HS-5 (cell line): ENCODE data around the gene FAM32A.

Source experiments
- DNase-seq: peaks from one replicate; pipeline ENCODE4 v3.0.0-alpha.2; 2012; ENCODE audit warnings: low read depth

The FAM32A gene

GRCh38 chr19:16202320-16203255 lies 17.4 kb downstream of the FAM32A start:
- DNase-seq = no peak

DNA sequence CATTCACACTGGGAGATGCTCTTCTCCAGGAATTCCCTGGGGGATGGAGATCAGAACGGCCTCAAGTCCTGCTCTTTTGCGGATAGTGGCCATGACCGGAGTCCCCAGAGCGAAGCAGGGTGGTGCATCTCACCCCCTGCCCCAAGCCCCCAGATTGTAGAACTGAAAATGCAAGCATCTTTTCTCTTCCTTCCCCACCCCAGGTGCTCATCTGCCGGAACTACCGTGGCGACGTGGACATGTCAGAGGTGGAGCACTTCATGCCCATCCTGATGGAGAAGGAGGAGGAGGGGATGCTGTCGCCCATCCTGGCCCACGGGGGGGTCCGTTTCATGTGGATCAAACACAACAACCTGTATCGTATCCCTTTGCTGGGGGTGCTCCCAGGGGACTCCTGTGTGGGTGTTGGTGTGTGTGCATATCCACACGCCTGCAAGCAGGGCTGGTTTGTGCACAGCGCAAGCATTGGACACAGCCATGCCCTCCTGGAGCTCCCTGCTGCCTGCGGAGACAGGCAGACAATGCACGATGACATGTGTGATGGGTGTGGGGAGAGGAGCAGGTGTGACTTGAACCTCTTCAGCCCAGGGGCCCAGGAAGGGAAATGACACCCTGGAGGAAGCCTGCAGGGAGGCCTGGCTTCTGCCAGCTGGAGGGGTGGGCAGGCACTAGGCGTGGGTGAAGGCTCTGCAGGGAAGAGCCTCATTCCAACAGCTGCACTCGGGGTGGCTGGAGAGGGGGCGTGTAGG lies 18.2 kb downstream of the FAM32A start:
- DNase-seq = no peak

- DNase-seq = no peak
Observed at GRCh38 chr19:16204005-16204294, 18.7 kb downstream of the FAM32A start.

- no peak for DNase-seq
Observed at GRCh38 chr19:16205205-16206045, 20.2 kb downstream of the FAM32A start.

- DNase-seq = no peak
Observed at GRCh38 chr19:16206046-16206605, 20.9 kb downstream of the FAM32A start.

- no peak for DNase-seq
Observed at GRCh38 chr19:16206637-16207036, 21.4 kb downstream of the FAM32A start.

DNA sequence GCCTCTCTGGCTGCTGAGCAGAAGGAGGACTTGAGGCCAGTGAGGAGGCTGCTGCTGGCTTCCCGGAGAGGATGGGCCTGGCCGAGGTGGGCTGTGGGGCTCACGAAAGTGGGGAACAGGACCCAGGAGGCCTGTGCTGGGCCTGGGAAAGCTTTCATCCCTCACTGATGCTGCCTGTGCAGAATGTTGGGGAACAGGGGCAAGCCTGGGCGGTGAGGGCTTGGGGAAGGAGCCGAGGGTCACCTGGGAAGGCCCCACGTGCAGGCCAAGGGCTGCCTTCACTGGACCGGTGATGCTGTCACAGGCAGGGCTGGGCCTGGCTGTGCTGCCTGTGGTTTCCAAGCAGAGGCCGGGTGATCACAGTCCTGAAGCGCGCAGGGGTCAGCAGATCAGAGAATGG lies 21.9 kb downstream of the FAM32A start:
- DNase-seq = no peak

GRCh38 chr19:16207490-16208025 lies 22.3 kb downstream of the FAM32A start:
- no peak for DNase-seq

- DNase-seq = no peak
Observed at GRCh38 chr19:16208064-16208759, 23.0 kb downstream of the FAM32A start.

DNA sequence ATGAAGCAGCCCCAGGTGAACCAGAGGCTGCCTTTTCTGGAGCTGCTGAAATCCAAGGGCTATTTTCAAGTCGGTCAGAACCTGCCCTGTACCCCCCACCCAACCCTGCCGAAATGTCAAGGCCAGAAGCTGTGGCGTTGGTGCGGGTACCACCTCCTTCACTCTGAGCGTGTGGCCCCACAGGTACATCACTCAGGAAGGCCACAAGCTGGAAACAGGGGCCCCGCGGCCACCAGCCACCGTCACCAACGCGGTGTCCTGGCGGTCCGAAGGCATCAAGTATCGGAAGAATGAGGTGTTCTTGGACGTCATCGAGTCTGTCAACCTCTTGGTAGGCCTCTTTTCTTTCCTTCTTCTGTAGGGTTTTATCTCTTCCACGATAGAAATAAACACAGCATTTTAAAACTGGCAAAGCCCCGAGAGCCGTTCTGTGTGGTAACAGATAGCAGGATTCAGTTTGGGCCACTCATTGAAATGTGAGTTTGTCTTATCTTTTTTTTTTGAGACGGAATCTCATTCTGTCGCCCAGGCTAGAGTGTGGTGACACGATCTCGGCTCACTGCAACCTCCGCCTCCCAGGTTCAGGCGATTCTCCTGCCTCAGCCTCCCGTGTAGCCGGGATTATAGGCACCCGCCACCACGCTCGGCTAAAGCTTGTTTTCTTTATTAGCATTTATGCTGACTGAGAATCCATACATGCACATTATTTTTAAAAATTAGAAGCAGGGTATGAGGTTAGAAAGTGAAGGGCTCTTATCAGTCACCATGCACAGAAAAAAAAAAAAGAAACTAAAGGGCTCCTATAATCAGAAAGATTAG lies 23.8 kb downstream of the FAM32A start:
- no peak for DNase-seq

GRCh38 chr19:16210168-16210567 lies 25.0 kb downstream of the FAM32A start:
- DNase-seq = no peak

- no peak for DNase-seq
Observed at GRCh38 chr19:16213076-16213475, 27.9 kb downstream of the FAM32A start.

DNA sequence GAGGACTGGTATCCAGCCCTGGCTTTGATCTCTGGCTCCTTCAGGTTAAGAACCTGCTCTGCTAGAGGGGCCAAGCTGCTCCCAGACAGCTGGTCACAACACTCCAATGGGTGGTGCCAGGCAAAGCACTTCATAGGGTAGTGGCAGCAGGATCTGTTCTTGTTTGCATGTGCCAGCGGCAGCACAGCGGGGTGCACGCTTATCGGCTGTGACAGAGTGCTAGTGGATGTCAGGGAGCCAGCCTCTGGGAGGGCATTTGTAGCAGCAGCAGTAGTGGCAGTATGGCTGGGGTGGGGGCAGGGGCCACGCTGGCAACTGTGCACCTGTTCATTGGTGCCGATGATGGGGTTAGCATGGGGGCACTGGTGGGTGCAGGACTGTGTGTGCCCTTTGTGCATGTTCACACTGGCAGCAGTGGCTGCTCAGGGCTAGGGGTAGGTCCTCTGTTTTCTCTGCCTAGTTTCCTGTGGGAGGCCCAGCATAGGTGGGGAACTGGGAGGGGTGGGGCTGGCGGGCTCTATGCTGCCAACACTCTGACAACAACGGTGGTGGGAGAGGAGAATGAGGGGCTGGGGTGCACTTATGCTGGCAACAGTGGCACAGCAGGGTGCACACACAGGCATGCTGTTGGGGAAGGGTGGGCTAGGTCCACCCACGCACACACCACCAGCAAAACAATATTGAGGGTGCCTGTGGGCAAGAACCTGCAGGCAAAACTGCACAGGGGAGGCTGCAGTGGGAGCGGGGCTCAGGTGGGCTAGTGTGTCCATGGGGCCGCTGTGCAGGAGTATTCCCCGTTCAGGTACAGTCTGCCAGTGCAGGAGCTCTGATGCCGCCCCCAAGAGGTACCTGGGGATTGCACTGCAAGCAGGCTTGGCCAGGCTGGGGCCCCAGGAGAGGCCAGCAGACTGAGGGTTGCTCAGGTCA lies 31.8 kb downstream of the FAM32A start:
- DNase-seq = no peak

DNA sequence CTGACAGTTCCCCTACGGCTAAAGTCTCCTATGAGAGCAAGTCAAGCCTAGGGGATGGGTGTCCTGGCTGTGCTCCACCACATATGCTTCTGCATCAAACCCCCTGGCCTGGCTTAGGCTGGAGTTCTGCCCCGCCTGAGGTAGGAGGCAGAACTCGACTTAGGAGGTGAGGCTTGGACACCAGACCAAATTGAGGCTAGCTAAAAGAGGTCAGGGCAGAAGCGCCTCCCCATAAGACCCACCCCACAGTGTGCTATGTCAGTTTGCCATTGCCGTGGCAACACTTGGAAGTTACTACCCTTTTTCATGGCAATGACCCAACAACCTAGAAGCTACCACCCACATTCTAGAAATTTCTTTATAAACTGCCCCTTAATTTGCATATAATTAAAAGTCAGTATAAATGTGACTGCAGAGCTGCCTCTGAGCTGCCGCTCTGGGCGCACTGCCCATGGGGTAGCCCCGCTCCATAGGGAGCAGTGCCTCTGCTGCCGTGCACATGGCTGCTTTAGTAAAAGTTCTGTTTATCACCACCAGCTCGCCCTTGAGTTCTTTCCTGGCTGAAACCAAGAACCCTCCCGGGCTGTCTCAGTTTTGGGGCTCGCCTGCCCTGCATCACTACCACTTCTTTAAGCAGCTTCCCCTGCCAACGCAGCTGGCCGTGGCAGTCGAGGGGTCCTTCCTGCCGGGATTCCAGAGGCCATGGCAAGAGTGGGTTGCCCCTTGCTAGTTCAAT lies 32.7 kb downstream of the FAM32A start:
- no peak for DNase-seq

DNA sequence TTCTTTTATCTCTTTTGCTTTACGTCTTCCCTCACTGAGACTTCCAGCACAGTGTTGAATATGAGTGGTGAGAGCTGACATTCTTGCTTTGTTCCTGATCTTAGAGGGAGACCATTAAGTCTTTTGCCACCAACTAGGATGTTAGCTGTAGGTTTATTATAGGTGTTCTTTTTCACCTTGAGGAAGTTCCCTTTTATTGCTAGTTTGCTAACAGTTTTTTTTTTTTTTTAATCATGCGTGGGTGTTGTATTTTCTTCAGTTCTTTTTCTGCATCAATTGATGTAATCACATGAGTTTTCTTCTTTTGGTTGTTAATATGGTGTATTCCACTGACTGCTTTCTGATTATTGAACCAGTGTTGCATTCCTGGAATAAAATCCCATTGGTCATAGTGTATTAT lies 33.6 kb downstream of the FAM32A start:
- no peak for DNase-seq

DNA sequence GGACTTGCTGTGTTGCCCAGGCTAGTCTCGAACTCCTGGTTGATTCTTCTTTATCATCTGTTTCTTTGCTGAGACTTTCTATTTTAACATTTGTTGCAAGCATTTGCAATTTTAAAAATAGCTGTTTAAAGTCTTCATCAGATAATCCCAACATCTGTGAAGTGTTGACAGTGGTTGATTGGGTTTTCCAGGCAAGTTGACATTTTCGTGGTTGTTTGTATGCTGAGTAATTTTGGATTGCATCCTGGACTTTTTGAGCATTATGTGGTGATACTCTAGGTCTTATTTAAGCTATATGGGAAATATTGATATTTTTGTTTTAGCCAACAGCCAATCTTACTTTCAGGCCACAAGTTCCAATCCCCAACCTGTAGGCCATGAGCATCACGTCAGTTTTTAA lies 37.6 kb downstream of the FAM32A start:
- DNase-seq = no peak

DNA sequence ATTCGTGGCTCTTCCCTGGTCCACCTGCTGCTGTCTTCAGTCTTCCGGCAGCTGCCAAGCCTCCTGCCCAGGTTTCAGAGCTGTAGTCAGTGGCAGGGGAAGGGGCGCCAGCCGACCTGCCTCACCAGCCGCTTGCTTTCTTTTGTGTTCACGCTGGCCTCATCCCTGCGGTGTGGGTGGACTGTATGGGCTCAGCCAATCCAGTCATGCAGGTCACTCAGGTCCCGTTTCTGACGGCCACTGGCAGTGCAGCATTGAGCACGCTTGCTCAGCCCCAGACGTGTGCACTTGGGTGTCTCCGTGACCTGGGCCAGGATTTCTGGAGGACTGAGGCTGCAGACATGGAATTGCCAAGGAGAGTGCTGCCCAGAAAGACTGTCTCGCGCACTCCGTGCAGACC lies 38.5 kb downstream of the FAM32A start:
- DNase-seq = no peak

DNA sequence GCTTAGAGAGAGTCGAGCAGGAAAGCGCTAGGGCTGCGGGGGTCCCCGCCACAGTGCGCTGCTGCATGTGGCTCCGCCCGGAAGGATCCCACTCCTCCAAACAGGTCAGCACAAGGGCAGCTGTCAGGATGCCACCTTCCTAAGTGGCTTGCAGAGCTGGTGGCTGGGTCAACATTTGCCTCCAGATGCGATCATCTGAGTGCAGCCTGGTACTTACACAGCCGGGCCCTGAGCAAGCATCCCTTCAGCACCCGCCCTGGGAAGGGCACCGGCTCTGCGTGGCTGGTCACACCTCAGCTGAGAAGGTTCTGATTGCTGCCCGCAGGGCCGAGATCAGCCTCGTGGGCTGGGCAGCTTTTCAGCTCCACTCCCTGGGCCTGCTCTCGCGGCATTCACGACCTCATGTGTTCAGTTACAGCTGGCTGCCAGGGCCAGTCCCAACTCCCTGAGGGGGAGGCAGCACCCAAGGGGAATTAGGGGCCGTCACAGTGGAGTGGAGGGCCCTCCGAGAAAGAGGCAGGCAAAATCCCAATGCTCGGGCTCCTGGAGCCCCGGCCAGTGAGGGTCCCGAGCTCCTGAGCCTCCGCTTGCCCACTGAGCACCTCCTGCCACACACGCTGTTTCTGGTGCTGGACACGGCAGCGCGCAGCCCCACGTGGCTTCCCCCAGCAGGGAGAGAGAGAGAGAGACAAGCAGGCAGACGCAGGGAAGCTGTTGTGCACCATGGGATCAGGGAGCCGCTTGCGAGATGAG lies 39.3 kb downstream of the FAM32A start:
- DNase-seq = no peak
